ENCODE data around the gene LGR6. TPM values are rescaled to one million over a fixed set of nuclear protein-coding genes. Genes with fewer than 3 reads are reported as not detected.
"Not testable (repeated sequence)": the region's sequence is repeated elsewhere in the genome, so short reads cannot be mapped to it uniquely, and the experiment has no call there.

The LGR6 gene
- total RNA-seq, 1 donor from 2014 or later = 3.1 TPM

GRCh38 chr1:202176949-202177927 lies 16.4 kb upstream of the LGR6 start:
- Mint-ChIP-seq H3K27me3 (ENCODE audit: low read depth) (no peaks in the 10 kb centered on the region), H3K4me1 (no peaks in the 10 kb centered on the region), H3K9me3 (no peaks in the 10 kb centered on the region), H3K4me3 (no peak overlapping the region), H3K36me3 (no peaks in the 10 kb centered on the region), H3K27ac (no peak overlapping the region)
- TF ChIP-seq CTCF (IDR thresholded peaks at IDR 0.05; ENCODE audit: unreplicated experiment) = no peak
- DNase-seq (ENCODE audit: low spot score in 2 of 2, unreplicated experiment in 2 of 2) = no peak

DNA sequence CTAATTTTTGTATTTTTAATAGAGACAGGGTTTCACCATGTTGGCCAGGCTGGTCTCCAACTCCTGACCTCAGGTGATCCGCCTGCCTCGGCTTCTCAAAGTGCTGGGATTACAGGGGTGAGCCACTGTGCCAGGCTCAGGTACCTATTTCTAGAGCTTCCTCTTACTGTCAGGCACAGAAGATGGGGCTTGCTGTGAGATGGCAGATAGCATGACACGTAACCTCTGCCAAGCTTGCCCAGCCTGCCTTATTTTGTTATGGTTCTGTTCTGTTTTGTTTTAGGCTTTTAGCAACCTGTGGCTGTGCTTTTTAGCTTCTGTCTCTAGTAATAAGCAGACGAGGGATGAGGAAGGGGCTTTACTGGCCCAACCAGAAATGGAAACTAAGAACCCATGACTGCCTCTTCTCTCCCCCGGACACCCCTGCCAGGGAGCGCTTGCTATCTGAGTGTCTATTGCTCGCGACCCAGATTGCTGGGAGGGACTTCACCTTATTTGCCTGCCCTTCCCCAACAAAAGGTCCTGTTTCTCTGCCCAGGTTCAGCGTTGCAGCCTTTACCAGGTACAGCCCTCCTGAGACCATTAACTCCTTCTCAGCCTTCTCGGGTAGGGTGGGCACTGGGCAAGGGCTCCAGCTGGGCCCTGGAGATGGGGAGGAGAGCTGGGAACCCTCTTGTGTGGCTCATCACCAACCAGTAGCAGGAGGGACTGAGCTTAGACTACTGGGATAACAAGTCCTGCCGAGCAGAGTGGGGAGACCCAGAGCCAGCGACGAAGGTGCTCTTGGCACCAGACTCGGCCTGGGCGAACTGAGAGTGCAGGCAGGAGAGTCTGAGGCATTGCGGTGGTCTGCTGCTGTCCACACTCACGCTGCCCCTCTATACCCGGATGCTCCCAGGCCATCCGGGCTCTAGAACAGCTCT lies 13.5 kb upstream of the LGR6 start:
- DNase-seq (ENCODE audit: low spot score in 2 of 2, unreplicated experiment in 2 of 2) = no peak
- H3K36me3 Mint-ChIP-seq = no peaks in the 10 kb centered on the region
- no peaks in the 10 kb centered on the region for H3K9me3 Mint-ChIP-seq
- peaks cover 5% of the 10 kb centered on the region for H3K4me1 Mint-ChIP-seq
- no peak for TF ChIP-seq CTCF (IDR thresholded peaks at IDR 0.05; ENCODE audit: unreplicated experiment)
- peaks cover 9% of the 10 kb centered on the region for H3K27me3 Mint-ChIP-seq (ENCODE audit: low read depth)
- no peak overlapping the region for H3K27ac Mint-ChIP-seq
- no peak overlapping the region for H3K4me3 Mint-ChIP-seq

GRCh38 chr1:202180751-202181139 lies 12.9 kb upstream of the LGR6 start:
- not testable (repeated sequence) for H3K27me3 Mint-ChIP-seq (ENCODE audit: low read depth); H3K36me3 Mint-ChIP-seq; H3K27ac Mint-ChIP-seq; H3K9me3 Mint-ChIP-seq; H3K4me3 Mint-ChIP-seq; DNase-seq (ENCODE audit: low spot score in 2 of 2, unreplicated experiment in 2 of 2); H3K4me1 Mint-ChIP-seq

- no peak for TF ChIP-seq CTCF (IDR thresholded peaks at IDR 0.05; ENCODE audit: unreplicated experiment)
- Mint-ChIP-seq H3K27ac (no peak overlapping the region), H3K9me3 (no peaks in the 10 kb centered on the region), H3K4me3 (no peak overlapping the region), H3K4me1 (peaks cover 5% of the 10 kb centered on the region), H3K36me3 (no peaks in the 10 kb centered on the region), H3K27me3 (ENCODE audit: low read depth) (peaks cover 9% of the 10 kb centered on the region)
- no peak for DNase-seq (ENCODE audit: low spot score in 2 of 2, unreplicated experiment in 2 of 2)
These were observed 12.0 kb upstream of the LGR6 start for GRCh38 chr1:202181586-202181985.

DNA sequence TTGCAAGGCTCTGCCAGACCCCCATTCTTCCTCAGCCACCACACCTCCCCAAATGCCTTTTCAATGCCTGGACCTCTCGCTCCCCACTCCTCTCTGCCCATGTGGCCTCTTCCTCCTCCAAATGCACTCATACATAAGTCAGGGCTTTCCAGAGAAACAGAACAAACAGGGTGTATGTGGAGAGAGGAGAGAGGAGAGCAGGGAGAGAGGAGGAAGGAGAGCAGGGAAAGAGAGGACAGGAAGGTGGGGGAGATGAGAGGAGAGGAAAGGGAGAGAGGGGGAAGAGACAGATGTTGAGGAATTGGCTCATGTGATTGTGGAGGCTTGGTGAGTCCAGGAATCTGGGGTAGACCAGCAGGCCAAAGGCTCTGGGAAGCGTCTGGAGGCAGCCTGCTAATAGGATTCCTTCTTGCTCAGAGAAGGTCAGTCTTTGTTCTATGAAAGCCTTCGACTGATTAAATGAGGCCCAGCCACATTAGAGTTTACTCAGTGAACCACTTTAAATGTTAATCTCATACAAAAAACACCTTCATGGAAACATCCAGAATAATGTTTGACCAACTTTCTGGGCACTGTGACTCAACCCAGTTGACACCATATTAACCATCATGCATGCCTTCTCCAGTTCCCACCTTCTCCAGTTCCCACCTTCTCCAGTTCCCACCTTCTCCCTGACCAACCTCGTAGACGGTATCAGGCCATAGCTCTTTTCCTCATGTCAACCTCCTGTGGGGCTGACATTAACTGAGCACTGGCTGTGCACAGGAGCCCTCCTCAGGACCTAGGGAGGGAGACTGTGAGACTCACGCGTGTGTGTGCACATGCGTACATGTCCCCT lies 11.3 kb upstream of the LGR6 start:
- Mint-ChIP-seq H3K4me1 (peaks cover 5% of the 10 kb centered on the region), H3K36me3 (no peaks in the 10 kb centered on the region), H3K27ac (no peak overlapping the region), H3K9me3 (no peaks in the 10 kb centered on the region), H3K27me3 (ENCODE audit: low read depth) (peaks cover 11% of the 10 kb centered on the region), H3K4me3 (no peak overlapping the region)
- no peak for TF ChIP-seq CTCF (IDR thresholded peaks at IDR 0.05; ENCODE audit: unreplicated experiment)
- no peak for DNase-seq (ENCODE audit: low spot score in 2 of 2, unreplicated experiment in 2 of 2)

Data from mesothelial cell of epicardium (in vitro differentiated cells).